CD4-positive, alpha-beta T cell (primary cell): ENCODE measurements around the gene HIGD2A. TPM values are rescaled to one million over a fixed set of nuclear protein-coding genes. Genes with fewer than 3 reads are reported as not detected.

Experiments
- ATAC-seq: fragments of 200-7000 bp; cut with Tn5 transposase; one replicate; pipeline ENCODE4 v1.10.0; 2022; ENCODE audit warnings: mild to moderate bottlenecking; ENCODE audit not compliant: poor library complexity
- CTCF ChIA-PET: fragments of 350-600 bp; sonication (Branson Sonifier 250); formaldehyde crosslinking; loops from one replicate; lab custom pipeline; 2021; ENCODE audit warnings: antibody characterized with exemption, inconsistent platforms; lab: Charles Lee
- POLR2A ChIA-PET: fragments of 350-600 bp; sonication (Branson Sonifier 250); formaldehyde crosslinking; loops from one replicate; lab custom pipeline; 2021; ENCODE audit warnings: antibody characterized with exemption, inconsistent platforms; lab: Charles Lee
- DNase-seq, 14 experiments: peaks; one replicate each; pipeline ENCODE4 v3.0.0-alpha.2; 2013 to 2020; ENCODE audit warnings: mixed read lengths in 2 of 14
- H3K27ac ChIP-seq, 2 donors: one replicate each; pipeline versions ENCODE4 v1.5.1 to v1.7.0; 2013; ENCODE audit warnings: low read length in 2 of 2, low read depth in 1 of 2, mild to moderate bottlenecking in 1 of 2
- H3K27me3 ChIP-seq, 2 experiments: 1 replicate in 1 of 2; 2 replicates in 1 of 2; pipeline versions ENCODE4 v1.6.1 to v1.7.0; 2013; ENCODE audit warnings: low read length in 2 of 2, control low read depth in 1 of 2, mild to moderate bottlenecking in 1 of 2, moderate library complexity in 1 of 2; ENCODE audit not compliant: insufficient read depth in 2 of 2, control insufficient read depth in 1 of 2
- H3K36me3 ChIP-seq: one replicate; pipeline ENCODE4 v1.6.1; 2013; ENCODE audit warnings: low read length, control low read depth; ENCODE audit not compliant: insufficient read depth
- H3K4me1 ChIP-seq: one replicate; pipeline ENCODE4 v1.6.1; 2013; ENCODE audit warnings: low read length, control low read depth; ENCODE audit not compliant: insufficient read depth
- H3K4me3 ChIP-seq: one replicate; pipeline ENCODE4 v1.5.1; 2013; ENCODE audit warnings: mild to moderate bottlenecking, low read length, moderate library complexity
- H3K9me3 ChIP-seq, 2 experiments: 1 replicate in 1 of 2; 2 replicates in 1 of 2; pipeline versions ENCODE4 v1.6.1 to v1.7.0; 2013; ENCODE audit warnings: low read length in 2 of 2, mild to moderate bottlenecking in 2 of 2, control low read depth in 1 of 2, moderate library complexity in 1 of 2; ENCODE audit not compliant: control insufficient read depth in 1 of 2, insufficient read depth in 1 of 2
- H3K27ac Mint-ChIP-seq: one replicate; pipeline ENCODE4 v1.8.0; 2020; ENCODE audit warnings: mixed read lengths
- H3K27me3 Mint-ChIP-seq: one replicate; pipeline ENCODE4 v1.8.0; 2021; ENCODE audit warnings: mixed read lengths
- H3K36me3 Mint-ChIP-seq: one replicate; pipeline ENCODE4 v1.8.0; 2021; ENCODE audit warnings: low read depth, mixed read lengths
- H3K4me1 Mint-ChIP-seq: one replicate; pipeline ENCODE4 v1.8.0; 2021; ENCODE audit warnings: low read depth, mixed read lengths
- H3K4me3 Mint-ChIP-seq: one replicate; pipeline ENCODE4 v1.8.0; 2020; ENCODE audit warnings: mild to moderate bottlenecking, mixed read lengths
- H3K9me3 Mint-ChIP-seq: one replicate; pipeline ENCODE4 v1.8.0; 2020; ENCODE audit warnings: mixed read lengths
- intact Hi-C, 2 experiments: fragments of 100-400 bp; cut with DNase I in 1 of 2; cut with micrococcal nuclease in 1 of 2; formaldehyde crosslinking; loops; one replicate each; pipeline versions ENCODE4 v1.15.1 to v1.9.0; 2023 to 2025; cut with DNase I, micrococcal nuclease
- total RNA-seq, 174 experiments: library from RNA in 2 of 174; stranded (reverse) in 2 of 174; gene quantifications; one replicate each; pipeline ENCODE4 v1.2.3 and lab custom pipeline; 2021 to 2026
- TF ChIP-seq, protein P1 (sequence below): fragments of 200-600 bp; IDR thresholded peaks from one replicate; pipeline ENCODE4 v1.8.0; 2022; ENCODE audit warnings: antibody characterized with exemption, mild to moderate bottlenecking

The HIGD2A gene
- total RNA-seq, 2 experiments from 2014 or later: 98.2 to 104 TPM

DNA sequence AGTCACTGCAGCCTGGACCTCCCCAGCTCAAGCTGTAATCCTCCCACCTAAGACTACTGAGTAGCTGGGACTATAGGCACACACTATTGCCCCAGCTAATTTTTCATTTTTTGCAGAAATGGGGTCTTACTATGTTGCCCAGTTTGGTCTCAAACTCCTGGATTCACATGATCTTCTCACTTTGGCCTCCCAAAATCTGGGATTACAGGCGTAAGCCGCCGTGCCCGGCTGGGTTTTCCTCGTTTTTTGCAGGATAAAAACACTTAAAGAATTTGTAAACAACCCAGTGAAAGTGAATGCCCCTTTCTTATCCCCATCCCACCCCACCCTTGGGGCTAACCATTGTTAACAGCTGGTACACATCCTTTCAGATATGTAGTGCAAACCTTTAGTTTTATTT, 20.0 kb downstream of the HIGD2A start:
- no peak overlapping the region for H3K27ac Mint-ChIP-seq
- H3K36me3 ChIP-seq: peaks cover 38% of the 10 kb centered on the region
- peaks cover 8% of the 10 kb centered on the region for H3K4me1 ChIP-seq
- H3K27me3 ChIP-seq: no peaks in the 10 kb centered on the region
- H3K27ac ChIP-seq: no peak overlapping the region
- H3K36me3 Mint-ChIP-seq: peaks cover 42% of the 10 kb centered on the region
- TF ChIP-seq, protein P1, sequence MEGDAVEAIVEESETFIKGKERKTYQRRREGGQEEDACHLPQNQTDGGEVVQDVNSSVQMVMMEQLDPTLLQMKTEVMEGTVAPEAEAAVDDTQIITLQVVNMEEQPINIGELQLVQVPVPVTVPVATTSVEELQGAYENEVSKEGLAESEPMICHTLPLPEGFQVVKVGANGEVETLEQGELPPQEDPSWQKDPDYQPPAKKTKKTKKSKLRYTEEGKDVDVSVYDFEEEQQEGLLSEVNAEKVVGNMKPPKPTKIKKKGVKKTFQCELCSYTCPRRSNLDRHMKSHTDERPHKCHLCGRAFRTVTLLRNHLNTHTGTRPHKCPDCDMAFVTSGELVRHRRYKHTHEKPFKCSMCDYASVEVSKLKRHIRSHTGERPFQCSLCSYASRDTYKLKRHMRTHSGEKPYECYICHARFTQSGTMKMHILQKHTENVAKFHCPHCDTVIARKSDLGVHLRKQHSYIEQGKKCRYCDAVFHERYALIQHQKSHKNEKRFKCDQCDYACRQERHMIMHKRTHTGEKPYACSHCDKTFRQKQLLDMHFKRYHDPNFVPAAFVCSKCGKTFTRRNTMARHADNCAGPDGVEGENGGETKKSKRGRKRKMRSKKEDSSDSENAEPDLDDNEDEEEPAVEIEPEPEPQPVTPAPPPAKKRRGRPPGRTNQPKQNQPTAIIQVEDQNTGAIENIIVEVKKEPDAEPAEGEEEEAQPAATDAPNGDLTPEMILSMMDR: no peak
- H3K4me1 Mint-ChIP-seq: peaks cover 18% of the 10 kb centered on the region
- ATAC-seq: no peak
- H3K4me3 ChIP-seq: no peak overlapping the region
- intact Hi-C loops: no loop called here
- ChIA-PET POLR2A (no interaction called here), CTCF (interaction anchor here (0.7 kb wide), 2 partner anchors 171 to 1031 kb away, joined by 3 to 5 read pairs; no protein-coding TSS in a partner anchor)
- H3K27me3 Mint-ChIP-seq: no peaks in the 10 kb centered on the region
- H3K9me3 Mint-ChIP-seq: no peaks in the 10 kb centered on the region
- H3K9me3 ChIP-seq: no peaks in the 10 kb centered on the region
- no peak overlapping the region for H3K4me3 Mint-ChIP-seq
- DNase-seq: no peak

DNA sequence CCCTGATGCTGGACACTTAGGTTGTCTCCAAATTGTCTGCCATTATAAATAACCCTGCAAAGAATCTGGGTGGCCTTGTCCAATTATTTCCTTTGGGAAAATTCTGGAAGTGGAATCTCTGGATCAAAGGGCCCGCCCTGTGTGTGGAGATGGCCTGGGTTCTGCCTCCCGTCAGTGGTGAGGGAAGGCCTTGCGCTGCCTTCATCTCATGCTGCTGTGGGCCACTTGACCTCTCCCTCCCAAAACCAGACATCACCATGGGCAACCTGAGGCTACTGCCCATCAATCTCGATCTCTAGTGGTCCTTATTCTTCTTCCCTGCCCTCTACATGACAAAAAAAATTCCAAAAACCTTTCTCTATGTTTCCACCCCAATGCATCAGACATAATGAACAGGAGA, 21.2 kb downstream of the HIGD2A start:
- H3K27me3 ChIP-seq: no peaks in the 10 kb centered on the region
- ChIA-PET POLR2A (interaction anchor here (0.8 kb wide), 1 partner anchor 48 kb away, joined by 4 read pairs; the partner anchor contains the start of gene KIAA1191), CTCF (no interaction called here)
- H3K4me3 ChIP-seq: no peak overlapping the region
- H3K27me3 Mint-ChIP-seq: no peaks in the 10 kb centered on the region
- no peak overlapping the region for H3K27ac Mint-ChIP-seq
- H3K4me1 Mint-ChIP-seq: peaks cover 30% of the 10 kb centered on the region
- H3K27ac ChIP-seq: no peak overlapping the region
- no peak for DNase-seq
- peaks cover 47% of the 10 kb centered on the region for H3K36me3 Mint-ChIP-seq
- H3K4me3 Mint-ChIP-seq: no peak overlapping the region
- no peaks in the 10 kb centered on the region for H3K9me3 ChIP-seq
- TF ChIP-seq, protein P1: no peak
- H3K4me1 ChIP-seq: peaks cover 20% of the 10 kb centered on the region
- H3K36me3 ChIP-seq: peaks cover 38% of the 10 kb centered on the region
- no peaks in the 10 kb centered on the region for H3K9me3 Mint-ChIP-seq
- ATAC-seq: no peak
- intact Hi-C loops: loop anchor here in 1 of 2 experiments (5.0 kb wide), 1 partner anchor 677 kb away; no protein-coding TSS in a partner anchor

DNA sequence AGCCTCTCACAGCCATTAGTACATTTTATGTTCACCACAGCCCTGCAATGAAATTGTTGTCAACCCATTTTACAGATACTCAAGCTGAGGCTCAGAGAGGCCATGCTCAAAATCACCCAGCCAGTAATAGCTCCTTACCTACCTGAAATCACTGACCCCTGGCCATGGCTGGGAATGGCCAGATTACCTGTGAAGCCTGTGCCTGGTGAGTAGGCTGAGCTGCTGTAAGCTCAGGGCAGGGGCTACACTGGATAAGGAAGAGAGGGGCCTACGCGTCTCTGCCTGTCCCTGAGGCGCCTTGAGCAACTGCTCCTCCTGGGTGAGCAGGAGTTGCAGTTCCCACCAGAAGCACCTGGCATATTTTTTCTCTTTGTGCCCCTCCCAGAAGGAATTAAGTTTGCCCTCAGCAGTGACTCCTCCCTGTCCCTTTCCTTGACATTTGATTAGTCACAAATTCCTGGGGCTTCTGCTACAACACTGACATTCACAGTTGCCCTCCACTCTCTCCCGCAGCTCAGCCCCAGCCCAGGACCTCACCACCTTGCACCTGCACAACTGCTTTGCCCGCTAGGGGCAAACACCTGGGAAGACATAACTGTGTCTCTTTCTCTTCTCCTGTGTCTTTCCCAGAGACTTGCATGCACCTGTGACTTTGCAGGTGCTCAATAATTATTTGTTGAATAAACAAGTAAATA, 22.1 kb downstream of the HIGD2A start:
- DNase-seq (no peak), ATAC-seq (no peak)
- H3K4me1 ChIP-seq: peaks cover 29% of the 10 kb centered on the region
- Mint-ChIP-seq H3K27me3 (no peaks in the 10 kb centered on the region), H3K27ac (no peak overlapping the region), H3K36me3 (peaks cover 47% of the 10 kb centered on the region), H3K9me3 (no peaks in the 10 kb centered on the region), H3K4me3 (no peak overlapping the region), H3K4me1 (peaks cover 38% of the 10 kb centered on the region)
- H3K9me3 ChIP-seq: no peaks in the 10 kb centered on the region
- H3K27ac ChIP-seq: no peak overlapping the region
- intact Hi-C loops: loop anchor here in 1 of 2 experiments (5.0 kb wide), 1 partner anchor 678 kb away; no protein-coding TSS in a partner anchor
- TF ChIP-seq, protein P1: no peak
- CTCF ChIA-PET: no interaction called here
- no peak overlapping the region for H3K4me3 ChIP-seq
- H3K36me3 ChIP-seq: peaks cover 31% of the 10 kb centered on the region
- POLR2A ChIA-PET: interaction anchor here (0.8 kb wide), 1 partner anchor 49 kb away, joined by 4 read pairs; the partner anchor contains the start of gene KIAA1191
- H3K27me3 ChIP-seq: no peaks in the 10 kb centered on the region
